ENCODE measurements around the gene CTNNBIP1. TPM values are rescaled to one million over a fixed set of nuclear protein-coding genes. Genes with fewer than 3 reads are reported as not detected.
A peak's percentile ranks its signal among the peaks of the same experiment; 100 is the strongest.

Gene CTNNBIP1
- total and polyA plus RNA-seq, 9 of the 15 experiments (the other 6 are each of a cell fraction or from before 2014, with no cell fraction given) = 0.65 to 29.2 (median 14.7) TPM

DNA sequence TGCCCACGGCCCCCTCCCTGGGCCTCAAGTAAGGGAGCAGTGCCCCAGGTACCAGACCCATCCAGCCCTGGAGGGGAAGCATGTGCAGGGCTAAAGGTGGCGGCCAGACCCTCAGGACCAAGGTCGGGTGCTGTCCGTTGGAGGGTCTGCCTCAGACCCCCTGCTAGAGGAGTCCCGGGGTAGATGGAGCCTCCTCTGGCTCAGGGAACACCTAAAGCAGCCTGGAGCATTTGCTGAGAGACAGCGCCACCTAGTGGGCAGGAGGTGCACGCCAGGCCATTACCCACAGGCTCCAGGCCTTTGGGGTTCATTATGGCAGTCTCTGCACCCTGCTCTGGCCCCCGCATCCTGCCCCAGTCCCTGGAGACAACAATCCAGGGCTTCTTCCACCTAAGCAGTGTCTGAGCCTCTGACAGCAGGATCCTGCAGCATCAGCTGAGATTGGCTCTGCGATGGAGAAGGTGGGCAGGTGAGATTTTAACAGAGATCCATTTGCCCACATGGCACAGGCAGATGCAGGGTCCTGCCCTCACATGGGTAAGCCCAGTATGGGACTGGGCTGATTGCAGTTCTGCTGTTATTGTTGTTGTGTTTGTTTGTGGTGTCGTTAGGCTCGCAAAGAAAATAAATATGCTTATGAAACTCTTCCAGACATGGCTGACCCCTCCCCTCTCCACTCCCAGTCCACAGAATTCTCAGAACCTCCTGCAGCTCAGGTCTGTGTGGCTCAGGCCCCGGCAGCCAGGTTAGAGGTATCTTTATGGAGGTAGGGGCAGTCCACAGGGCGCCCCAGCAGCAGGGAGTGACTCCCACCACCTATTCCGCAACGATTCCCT is 42.4 kb downstream of the CTNNBIP1 start (continued):
- no peak for TF ChIP-seq ZNF121 (CRISPR knock-in tag; conservative IDR thresholded peaks at IDR 0.05)
- TF ChIP-seq PYGO2 (tag; IDR thresholded peaks at IDR 0.05) = no peak
- TF ChIP-seq LARP7 (IDR thresholded peaks at IDR 0.05) = no peak
- TF ChIP-seq PPARD (CRISPR knock-in tag; IDR thresholded peaks at IDR 0.05) = no peak
- no peak for TF ChIP-seq NFATC3 (IDR thresholded peaks at IDR 0.05)
- TF ChIP-seq, protein P1, sequence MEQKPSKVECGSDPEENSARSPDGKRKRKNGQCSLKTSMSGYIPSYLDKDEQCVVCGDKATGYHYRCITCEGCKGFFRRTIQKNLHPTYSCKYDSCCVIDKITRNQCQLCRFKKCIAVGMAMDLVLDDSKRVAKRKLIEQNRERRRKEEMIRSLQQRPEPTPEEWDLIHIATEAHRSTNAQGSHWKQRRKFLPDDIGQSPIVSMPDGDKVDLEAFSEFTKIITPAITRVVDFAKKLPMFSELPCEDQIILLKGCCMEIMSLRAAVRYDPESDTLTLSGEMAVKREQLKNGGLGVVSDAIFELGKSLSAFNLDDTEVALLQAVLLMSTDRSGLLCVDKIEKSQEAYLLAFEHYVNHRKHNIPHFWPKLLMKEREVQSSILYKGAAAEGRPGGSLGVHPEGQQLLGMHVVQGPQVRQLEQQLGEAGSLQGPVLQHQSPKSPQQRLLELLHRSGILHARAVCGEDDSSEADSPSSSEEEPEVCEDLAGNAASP (IDR thresholded peaks at IDR 0.05) = no peak
- TF ChIP-seq RCOR1 (IDR thresholded peaks at IDR 0.05; ENCODE audit: borderline replicate concordance in 1 of 2, low read depth in 2 of 2, low read length in 2 of 2) = peak in 1 of 2 experiments; percentile 40; a peak in 1 of 4 replicates
- TF ChIP-seq, protein P2, sequence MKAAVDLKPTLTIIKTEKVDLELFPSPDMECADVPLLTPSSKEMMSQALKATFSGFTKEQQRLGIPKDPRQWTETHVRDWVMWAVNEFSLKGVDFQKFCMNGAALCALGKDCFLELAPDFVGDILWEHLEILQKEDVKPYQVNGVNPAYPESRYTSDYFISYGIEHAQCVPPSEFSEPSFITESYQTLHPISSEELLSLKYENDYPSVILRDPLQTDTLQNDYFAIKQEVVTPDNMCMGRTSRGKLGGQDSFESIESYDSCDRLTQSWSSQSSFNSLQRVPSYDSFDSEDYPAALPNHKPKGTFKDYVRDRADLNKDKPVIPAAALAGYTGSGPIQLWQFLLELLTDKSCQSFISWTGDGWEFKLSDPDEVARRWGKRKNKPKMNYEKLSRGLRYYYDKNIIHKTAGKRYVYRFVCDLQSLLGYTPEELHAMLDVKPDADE (conservative IDR thresholded peaks at IDR 0.05; ENCODE audit: control insufficient read depth, low read depth, low read length) = no peak
- TF ChIP-seq ZFP36 (IDR thresholded peaks at IDR 0.05; ENCODE audit: low read depth, low read length, partially characterized antibody) = no peak
- TF ChIP-seq ZNF311 (CRISPR knock-in tag; IDR thresholded peaks at IDR 0.05) = no peak
- TF ChIP-seq, protein P3, sequence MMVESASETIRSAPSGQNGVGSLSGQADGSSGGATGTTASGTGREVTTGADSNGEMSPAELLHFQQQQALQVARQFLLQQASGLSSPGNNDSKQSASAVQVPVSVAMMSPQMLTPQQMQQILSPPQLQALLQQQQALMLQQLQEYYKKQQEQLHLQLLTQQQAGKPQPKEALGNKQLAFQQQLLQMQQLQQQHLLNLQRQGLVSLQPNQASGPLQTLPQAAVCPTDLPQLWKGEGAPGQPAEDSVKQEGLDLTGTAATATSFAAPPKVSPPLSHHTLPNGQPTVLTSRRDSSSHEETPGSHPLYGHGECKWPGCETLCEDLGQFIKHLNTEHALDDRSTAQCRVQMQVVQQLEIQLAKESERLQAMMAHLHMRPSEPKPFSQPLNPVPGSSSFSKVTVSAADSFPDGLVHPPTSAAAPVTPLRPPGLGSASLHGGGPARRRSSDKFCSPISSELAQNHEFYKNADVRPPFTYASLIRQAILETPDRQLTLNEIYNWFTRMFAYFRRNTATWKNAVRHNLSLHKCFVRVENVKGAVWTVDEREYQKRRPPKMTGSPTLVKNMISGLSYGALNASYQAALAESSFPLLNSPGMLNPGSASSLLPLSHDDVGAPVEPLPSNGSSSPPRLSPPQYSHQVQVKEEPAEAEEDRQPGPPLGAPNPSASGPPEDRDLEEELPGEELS (CRISPR knock-in tag; IDR thresholded peaks at IDR 0.05; ENCODE audit: borderline replicate concordance) = no peak
- no peak for TF ChIP-seq DIDO1 (tag; IDR thresholded peaks at IDR 0.05; ENCODE audit: low read depth)
- TF ChIP-seq PTRF (tag; IDR thresholded peaks at IDR 0.05) = no peak
- TF ChIP-seq FOXK1 (CRISPR knock-in tag; IDR thresholded peaks at IDR 0.05; ENCODE audit: borderline replicate concordance) = no peak
- TF ChIP-seq, protein P4, sequence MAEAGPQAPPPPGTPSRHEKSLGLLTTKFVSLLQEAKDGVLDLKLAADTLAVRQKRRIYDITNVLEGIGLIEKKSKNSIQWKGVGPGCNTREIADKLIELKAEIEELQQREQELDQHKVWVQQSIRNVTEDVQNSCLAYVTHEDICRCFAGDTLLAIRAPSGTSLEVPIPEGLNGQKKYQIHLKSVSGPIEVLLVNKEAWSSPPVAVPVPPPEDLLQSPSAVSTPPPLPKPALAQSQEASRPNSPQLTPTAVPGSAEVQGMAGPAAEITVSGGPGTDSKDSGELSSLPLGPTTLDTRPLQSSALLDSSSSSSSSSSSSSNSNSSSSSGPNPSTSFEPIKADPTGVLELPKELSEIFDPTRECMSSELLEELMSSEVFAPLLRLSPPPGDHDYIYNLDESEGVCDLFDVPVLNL (CRISPR knock-in tag; IDR thresholded peaks at IDR 0.05; ENCODE audit: low read depth) = no peak
- no peak for TF ChIP-seq TRIM28 (IDR thresholded peaks at IDR 0.05)
- TF ChIP-seq ZBED1 (IDR thresholded peaks at IDR 0.05) = no peak
- TF ChIP-seq JUND (IDR thresholded peaks at IDR 0.05; ENCODE audit: borderline replicate concordance, low read depth, low read length) = 0 out of 2 replicates have a peak, but pooled peaks have one; percentile 17
- no peak for TF ChIP-seq JUND (tag; IDR thresholded peaks at IDR 0.05; ENCODE audit: borderline replicate concordance, low read depth, low read length)
- no peak for TF ChIP-seq NFIC (IDR thresholded peaks at IDR 0.05)
- TF ChIP-seq L3MBTL2 (IDR thresholded peaks at IDR 0.05) = no peak
- no peak for TF ChIP-seq ZFP1 (CRISPR knock-in tag; IDR thresholded peaks at IDR 0.05)
